DLD1 (cell line): ENCODE results near the gene AQP12A.

ENCODE experiments used
- in situ Hi-C: cut with HindIII; loops from 2 replicates; pipeline ENCODE4 v1.10.0; 2017; ENCODE audit warnings: low sequenced_read_pairs

The AQP12A gene

GRCh38 chr2:240704651-240705050 is 13.0 kb downstream of the AQP12A start:
- in situ Hi-C loops: no loop called here

GRCh38 chr2:240705204-240705791 is 13.6 kb downstream of the AQP12A start:
- in situ Hi-C loops: no loop called here

GRCh38 chr2:240707043-240707756 is 15.5 kb downstream of the AQP12A start:
- in situ Hi-C loops: no loop called here

GRCh38 chr2:240707821-240708220 is 16.2 kb downstream of the AQP12A start:
- in situ Hi-C loops: no loop called here

GRCh38 chr2:240708457-240708856 is 16.8 kb downstream of the AQP12A start:
- in situ Hi-C loops: no loop called here

- in situ Hi-C loops: no loop called here
Measured at GRCh38 chr2:240711296-240711695, 19.6 kb downstream of the AQP12A start.

GRCh38 chr2:240711701-240712100 is 20.0 kb downstream of the AQP12A start:
- in situ Hi-C loops: no loop called here

GRCh38 chr2:240712121-240712520 is 20.5 kb downstream of the AQP12A start:
- in situ Hi-C loops: no loop called here

GRCh38 chr2:240713071-240713927 is 21.6 kb downstream of the AQP12A start:
- in situ Hi-C loops: no loop called here

- in situ Hi-C loops: no loop called here
Measured at GRCh38 chr2:240713928-240714746, 22.5 kb downstream of the AQP12A start.

GRCh38 chr2:240714747-240715725 is 23.4 kb downstream of the AQP12A start:
- in situ Hi-C loops: no loop called here

- in situ Hi-C loops: no loop called here
Measured at GRCh38 chr2:240716130-240716798, 24.6 kb downstream of the AQP12A start.

- in situ Hi-C loops: no loop called here
Measured at GRCh38 chr2:240717181-240717641, 25.5 kb downstream of the AQP12A start.

- in situ Hi-C loops: no loop called here
Measured at GRCh38 chr2:240717681-240718581, 26.3 kb downstream of the AQP12A start.

GRCh38 chr2:240718896-240719490 is 27.3 kb downstream of the AQP12A start:
- in situ Hi-C loops: no loop called here

GRCh38 chr2:240719676-240720545 is 28.2 kb downstream of the AQP12A start:
- in situ Hi-C loops: no loop called here
